SKM-1 (cell line): Measurements from ENCODE around the gene RNF212.

ENCODE experiments used
- DNase-seq: peaks from one replicate; lab custom pipeline; 2025; ENCODE audit not compliant: unreplicated experiment; lab: John Stamatoyannopoulos, UW

RNF212 gene

GRCh38 chr4:1115528-1116293 lies 2.3 kb upstream of the RNF212 start:
- DNase-seq = no peak

DNA sequence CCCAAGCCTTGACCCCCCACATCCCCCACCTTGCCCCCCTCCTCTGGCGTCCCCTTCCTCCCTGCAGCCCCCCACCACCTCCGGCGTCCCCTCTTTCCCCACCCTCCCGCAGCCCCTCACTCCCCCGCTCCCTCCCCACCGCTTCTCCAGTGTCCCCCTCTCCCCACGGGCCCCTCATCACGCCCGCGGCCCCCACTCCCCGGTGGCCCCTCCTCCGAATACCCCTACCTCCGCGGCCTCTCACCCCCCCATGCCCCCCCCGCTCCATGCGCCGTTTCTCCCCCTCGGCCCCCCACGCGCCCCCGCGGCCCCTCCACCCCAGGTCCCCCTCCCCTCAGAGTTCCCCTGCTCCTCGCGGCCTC lies 562 bp downstream of the RNF212 start:
- DNase-seq = no peak

- DNase-seq = no peak
Observed at GRCh38 chr4:1112174-1112820, 1.1 kb downstream of the RNF212 start.

DNA sequence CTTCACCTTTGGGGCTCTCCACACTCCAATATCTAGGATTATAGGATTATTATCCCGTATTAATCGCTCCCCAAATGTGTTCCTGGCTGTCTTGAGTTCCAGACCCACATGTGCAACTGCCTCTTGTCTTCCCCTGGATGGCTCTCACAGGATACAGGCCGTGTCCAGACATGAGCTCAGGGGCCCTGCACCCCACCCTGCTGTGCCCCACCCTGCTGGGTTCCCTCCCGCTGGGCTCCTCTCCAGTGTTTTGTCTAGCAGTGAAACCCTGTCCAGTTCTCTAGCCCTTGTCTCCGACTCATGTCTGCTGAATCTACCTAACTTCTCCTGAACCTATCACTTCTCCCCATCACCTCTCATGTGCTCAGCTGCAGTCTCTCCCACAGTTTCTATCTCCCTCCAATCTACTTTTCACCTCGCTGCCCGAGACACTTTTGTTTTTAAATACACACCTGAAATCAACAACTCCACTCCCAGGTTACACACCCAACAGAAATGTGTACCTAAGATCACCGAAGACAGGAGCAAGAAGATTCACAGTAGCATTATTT lies 2.0 kb downstream of the RNF212 start:
- DNase-seq = no peak

DNA sequence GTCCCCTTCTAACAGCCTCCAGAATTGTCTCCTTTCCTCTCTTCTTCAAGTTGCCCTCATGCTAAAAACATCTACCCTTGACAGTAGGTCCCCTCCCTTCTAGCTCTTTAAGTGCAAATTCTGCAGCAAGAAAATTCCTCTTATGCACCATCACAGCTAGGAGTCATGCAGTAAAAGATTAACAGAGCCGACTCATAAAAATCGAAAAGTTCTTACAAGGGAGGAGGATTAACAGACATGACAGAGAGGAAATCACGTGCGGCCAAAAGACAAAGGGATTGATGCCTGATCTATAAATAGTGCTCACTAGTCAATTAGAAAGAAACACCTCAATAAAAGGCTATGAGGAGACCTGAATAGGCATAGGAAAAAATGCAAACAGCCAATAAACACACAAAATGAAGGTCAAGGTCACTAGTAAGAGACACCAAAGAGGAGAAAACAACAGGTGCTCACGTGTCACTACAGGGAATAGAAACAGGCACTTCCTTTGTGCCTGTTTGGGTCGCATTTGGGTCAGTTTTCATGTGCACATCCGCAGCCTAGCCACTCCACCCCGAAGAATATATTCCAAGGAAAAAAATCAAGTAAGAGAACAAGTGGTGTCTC lies 3.4 kb downstream of the RNF212 start:
- no peak for DNase-seq

DNA sequence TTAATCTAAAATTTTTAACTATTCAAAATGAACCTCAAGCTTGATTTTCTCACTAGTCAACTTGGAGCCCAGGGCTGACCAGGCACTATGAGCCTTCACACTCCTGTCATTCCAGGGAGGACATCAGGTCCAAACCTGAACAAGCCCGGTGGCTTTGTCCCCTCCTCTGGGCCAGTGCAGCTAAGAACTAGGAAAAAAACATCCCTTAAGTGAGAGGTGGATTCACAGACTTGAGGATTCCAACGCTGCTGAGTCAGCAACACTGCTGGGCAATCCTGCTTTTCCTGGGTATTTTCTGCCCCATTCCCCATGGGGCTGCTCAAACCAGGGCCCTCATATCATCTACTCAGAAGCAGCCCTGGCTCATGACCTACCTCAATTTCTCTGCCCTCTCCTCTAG lies 4.0 kb downstream of the RNF212 start:
- DNase-seq = no peak

GRCh38 chr4:1105662-1106061 lies 7.7 kb downstream of the RNF212 start:
- no peak for DNase-seq

DNA sequence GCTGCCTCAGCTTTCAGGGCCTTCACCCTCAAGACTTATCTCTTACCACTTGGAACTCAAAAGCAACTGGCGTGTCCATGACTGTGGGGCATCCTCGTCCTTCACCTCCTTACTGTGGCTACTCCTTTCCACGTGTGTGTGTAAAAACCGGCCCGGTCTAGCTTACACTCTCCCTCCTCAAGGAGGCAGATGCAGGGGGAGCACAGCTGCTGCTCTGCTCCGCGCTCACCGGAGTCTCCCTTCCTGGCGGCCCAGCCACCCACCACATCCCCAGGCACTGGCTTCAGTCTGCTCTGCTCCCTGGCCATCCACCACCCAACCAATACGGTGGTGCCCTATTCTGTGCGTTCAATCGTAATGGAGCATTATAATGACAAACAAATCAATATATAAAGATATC lies 8.3 kb downstream of the RNF212 start:
- DNase-seq = no peak

DNA sequence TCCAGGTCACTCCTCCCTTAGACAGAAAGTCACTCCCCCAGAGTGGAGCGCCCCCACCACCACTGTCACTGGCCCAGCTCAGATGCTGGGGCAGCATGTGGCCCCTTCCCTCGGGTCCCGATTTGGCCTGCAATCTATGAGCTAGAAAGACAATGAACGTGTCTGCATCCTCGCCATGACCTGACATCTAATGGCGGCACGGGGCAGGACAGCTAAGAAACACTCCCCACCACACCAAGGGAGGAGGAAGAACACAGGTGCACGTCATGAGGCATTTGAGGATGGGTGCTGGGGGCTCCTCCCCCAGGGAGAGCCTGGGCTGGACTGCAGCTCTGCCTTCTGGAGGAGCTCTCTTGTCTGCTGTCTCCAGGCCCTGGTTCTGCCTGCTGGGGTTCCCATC lies 8.7 kb downstream of the RNF212 start:
- no peak for DNase-seq

GRCh38 chr4:1099684-1100335 lies 13.6 kb downstream of the RNF212 start:
- DNase-seq = no peak

DNA sequence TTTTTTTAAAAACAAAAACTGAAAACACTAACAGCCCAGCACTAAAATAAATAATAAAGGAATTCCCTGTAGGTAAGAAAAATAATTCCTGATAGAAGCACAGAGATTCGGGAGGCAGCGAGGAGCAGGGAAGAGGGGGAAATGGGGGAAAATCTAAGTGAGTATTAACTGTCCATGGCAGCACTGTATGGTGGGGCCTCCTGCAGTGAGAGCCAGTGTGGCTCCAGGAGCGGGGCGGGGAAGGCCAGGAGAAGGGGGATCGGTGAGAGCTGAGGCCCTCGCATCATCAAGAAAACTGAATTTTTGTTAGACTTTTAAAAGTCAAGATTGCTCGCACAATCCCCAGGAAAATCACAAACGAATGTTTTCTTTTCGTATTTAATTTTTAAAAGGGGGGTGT lies 14.1 kb downstream of the RNF212 start:
- DNase-seq = no peak

GRCh38 chr4:1098311-1098925 lies 14.9 kb downstream of the RNF212 start:
- no peak for DNase-seq

DNA sequence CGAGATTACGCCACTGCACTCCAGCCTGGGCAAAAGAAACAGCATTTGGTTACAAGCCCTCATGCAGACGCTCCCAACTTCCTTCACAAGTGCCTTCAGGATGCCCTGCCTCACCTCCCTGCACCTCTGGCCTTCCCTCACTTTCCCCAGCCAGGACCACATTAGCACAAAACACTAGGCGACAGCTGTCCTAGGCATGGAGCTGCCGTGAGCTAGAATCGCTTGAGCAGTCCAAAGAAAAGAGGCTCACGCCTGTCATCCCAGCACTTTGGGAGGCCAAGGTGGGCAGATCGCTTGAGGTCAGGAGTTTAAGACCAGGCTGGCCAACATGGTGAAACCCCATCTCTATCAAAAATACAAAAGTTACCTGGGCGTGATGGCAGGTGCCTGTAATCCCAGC lies 15.8 kb downstream of the RNF212 start:
- DNase-seq = no peak

GRCh38 chr4:1096841-1097240 lies 16.5 kb downstream of the RNF212 start:
- no peak for DNase-seq

GRCh38 chr4:1094336-1094690 lies 19.1 kb downstream of the RNF212 start:
- DNase-seq = no peak

DNA sequence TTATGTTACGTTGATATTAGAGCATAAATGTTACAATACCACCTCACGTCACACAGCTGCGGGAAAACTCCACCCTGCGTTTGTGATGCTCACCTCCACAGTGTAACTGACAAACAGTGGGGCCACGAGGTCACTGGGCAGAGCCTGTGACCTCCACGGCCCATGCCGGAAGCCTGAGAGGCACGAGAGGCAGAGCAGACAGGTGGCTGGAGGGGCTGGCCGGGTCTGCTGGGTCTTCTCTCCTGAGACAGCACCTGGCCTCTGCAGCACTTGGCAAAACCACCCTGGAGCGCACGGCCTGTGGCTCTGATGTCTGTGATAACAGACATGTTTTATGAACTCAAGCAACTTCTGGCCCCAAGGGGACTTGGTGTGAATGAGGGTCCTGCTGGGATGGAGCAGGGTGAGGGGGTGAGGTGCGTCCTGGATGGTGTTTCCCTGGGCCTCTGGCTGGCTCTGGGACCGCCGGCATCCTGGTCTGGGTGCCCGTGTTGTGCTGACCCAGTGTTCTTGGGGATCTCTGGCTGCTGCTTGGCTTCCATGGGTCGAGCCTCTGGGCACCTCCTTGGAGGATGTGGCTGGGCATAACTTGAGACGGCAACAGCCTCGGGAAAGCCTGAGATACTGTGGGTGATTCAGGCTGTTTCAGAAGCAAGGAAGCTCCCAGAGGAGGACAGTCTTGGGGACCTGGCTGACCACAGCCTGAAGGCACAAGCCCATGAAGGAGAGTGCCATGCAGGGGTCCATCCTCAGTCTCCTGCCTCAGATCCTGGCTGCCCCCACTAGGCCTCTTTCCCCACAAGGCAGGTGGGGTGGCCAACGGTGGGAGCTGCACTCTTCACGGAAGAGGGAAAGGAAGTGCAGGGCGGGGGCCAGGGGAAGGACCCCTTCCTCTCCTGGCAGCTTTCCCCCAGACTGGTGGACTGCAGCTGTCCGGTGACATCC lies 19.7 kb downstream of the RNF212 start:
- no peak for DNase-seq

- DNase-seq = no peak
Observed at GRCh38 chr4:1092983-1093361, 20.4 kb downstream of the RNF212 start.

DNA sequence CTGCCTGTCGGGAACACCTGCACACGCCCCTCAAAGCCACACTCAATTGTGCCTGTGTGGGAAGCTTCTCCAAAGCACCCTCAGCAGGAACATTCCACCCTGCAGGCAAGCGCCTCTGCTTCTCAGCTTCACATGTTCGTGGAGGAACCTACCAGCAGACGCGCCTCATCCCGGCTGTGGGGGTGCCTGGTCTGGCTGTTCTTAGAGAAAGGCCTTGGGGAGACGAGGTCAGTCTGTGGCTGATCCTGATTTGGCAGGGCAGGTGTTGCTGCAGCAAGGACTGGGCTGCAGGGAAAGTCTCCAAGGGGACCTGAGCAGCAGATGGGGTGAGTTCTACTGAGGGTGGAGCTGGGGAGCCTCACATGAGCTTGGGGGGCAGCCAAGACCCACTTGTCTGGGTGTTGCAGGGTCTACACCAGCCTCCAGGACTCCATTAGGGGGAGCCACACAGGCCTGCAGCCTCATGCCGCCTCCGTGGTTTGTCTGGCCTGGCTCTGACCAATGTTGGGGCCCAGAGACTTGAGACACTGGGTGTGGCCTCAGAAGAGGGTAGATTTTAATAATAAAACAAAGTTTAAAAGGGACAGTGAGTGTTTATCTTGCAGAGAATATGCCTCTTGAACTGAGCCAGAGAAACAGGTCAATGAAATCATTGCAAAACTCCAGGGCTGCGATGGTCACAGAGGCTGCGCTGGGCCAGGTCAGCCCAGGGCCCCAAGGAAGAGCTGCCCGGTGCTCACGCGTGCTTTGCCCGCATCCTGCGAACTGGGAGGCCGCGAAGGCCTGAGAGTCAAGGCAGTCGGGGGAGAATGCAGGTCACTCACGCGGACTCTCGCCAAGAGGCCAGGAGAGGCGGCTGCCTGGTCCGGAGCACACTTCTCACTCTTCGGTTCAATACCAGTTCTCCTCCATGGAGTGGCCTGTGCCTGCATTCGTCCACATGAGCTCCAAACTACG lies 21.1 kb downstream of the RNF212 start:
- no peak for DNase-seq

DNA sequence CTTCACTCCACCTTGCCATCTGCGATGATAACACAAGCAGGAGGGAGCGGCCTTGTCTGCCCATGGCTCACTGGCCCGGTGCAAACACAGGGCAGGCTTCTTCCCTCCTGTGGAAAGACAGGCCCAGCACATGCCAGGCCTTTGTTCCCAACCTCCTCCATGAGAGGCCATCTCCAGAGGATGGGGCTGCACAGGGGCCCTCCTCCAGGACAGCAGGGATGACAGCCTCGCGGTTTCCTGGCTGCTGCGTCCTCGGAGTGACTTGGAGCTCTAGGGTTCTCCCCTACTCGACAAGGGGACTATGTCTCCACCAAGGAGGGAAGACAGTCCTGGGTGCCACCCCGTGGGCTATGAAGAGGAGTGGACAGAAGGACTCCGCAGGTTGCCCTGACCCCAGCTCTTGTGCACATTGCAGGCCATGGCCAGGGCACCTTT lies 21.8 kb downstream of the RNF212 start:
- no peak for DNase-seq
